Inflammatory macrophage treated with lipopolysaccharide for 1 hour (primary cell): ENCODE data around the gene LAMA3.

Experiments
- DNase-seq, 2 donors: peaks; one replicate each; pipeline ENCODE4 v3.0.0-alpha.2; 2020 to 2022

Gene LAMA3

GRCh38 chr18:23918395-23919032 is 229.3 kb downstream of the LAMA3 start:
- DNase-seq = peak; percentile 49 to 93

DNA sequence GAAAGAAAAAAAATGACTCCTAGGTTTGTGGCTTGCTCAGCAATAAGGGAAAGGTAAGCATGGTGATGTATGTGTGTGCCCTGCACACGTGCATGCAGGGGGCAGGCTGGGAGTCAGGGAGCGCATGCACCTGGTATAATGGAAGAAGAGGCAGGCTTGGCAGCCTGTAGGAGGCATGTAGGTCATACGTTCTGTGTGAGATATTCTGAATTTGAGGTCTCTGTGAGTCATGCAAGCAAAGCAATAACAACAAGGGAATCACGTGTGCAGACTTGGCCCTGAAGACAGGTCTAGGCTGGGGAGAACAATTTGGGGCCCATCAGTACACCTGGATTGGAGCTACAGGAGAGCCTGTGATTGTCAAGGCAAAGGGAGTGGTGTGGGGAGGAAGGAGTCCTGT is 230.8 kb downstream of the LAMA3 start:
- no peak for DNase-seq

DNA sequence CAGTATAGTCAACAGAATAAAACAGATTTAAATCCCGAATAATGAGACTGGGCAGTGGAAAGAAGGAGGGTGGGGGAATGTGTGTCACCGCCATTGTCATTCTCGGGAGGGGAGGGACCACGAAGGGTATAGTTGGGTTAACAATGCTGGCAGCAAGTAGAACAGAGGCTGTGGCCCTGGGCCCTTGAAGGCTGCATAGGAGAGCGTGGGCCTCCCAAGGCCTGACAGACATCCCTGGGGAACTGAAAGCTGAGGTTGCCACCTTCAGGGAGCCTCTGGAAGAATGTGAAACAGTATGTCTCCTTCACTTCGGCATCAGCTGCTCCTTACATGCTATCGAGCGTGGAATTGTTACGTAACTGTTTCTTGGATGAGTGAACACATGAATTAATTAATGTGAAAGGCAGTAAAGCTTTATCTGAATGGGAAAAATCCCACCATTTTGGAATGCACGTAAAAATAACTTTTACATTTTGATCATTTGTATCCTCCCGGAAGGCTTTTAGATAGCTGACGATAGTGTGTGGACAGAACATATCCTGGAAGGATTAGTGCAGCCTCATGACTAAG is 232.5 kb downstream of the LAMA3 start:
- no peak for DNase-seq

GRCh38 chr18:23922939-23923338 is 233.7 kb downstream of the LAMA3 start:
- DNase-seq = no peak

- no peak for DNase-seq
Observed at GRCh38 chr18:23924813-23925212, 235.6 kb downstream of the LAMA3 start.

DNA sequence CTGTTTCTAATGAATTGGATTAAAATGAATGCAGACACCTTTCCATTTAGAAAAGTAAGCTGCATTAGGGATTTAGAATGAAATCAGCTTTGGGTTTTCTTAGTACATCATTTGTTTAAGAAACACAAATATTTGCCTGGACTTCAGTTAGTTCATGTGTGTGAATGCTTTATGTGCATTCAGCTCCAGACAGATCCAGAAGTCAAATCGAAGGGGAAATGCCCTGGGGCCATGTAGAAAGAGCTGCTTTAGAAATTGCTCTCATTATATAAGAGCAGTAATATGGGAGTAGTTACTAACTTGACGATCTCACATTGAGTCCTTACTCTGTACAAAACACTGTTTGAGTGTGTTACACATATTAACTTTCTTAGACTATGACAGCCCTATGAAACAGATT is 237.3 kb downstream of the LAMA3 start:
- DNase-seq = no peak

GRCh38 chr18:23927821-23928746 is 238.8 kb downstream of the LAMA3 start:
- no peak for DNase-seq

GRCh38 chr18:23929362-23929930 is 240.2 kb downstream of the LAMA3 start:
- DNase-seq = no peak

- no peak for DNase-seq
Observed at GRCh38 chr18:23930002-23930401, 240.7 kb downstream of the LAMA3 start.

- DNase-seq = no peak
Observed at GRCh38 chr18:23932385-23933067, 243.3 kb downstream of the LAMA3 start.

DNA sequence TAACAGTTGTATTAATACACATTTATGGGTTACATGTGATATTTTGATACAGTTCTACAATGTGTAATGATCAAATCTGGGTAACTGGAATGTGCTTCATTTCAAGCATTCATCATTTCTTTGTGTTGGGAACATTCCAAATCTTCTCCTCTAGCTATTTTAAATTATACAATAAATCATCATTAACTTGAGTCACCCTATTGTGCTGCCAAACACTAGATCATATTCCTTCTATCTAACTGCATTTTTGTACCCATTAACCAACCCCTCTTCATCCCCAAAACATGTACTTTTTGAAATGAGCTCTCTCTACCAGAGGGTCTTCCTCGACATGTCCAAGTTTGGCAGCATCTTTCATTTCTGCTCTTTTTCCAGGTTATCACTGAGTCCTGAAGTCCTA is 244.2 kb downstream of the LAMA3 start:
- DNase-seq = no peak

- DNase-seq = no peak
Observed at GRCh38 chr18:23934252-23934651, 245.0 kb downstream of the LAMA3 start.

- DNase-seq = no peak
Observed at GRCh38 chr18:23934863-23935262, 245.6 kb downstream of the LAMA3 start.

GRCh38 chr18:23935804-23936203 is 246.6 kb downstream of the LAMA3 start:
- DNase-seq = no peak

DNA sequence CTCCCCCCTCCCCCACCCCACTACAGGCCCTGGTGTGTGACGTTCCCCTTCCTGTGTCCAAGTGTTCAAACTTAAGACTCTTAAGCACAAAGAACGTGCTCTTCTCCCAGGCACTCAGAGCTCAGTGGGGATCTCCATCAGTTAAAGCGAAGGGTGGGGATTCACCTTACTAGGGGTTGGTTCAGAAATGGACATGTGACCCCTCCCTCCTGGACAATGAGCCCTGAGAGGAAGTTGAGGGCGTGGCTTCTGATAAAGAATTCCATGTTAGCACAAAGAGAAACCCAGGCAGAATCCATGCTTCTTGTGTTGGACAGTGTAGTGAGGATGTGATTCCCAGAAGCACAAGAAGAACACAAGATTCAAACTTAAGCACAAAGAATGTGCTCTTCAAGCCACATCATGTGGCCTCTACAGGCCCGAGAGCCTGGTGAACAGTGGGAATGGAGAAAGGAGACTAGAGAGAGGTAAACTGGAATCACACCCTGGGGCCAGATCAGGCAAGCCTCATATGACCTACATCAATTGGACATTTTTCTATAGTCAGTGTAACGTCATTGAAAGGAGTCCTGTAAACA is 247.2 kb downstream of the LAMA3 start:
- DNase-seq = no peak

- DNase-seq = no peak
Observed at GRCh38 chr18:23938043-23938756, 248.9 kb downstream of the LAMA3 start.

GRCh38 chr18:23938901-23939341 is 249.7 kb downstream of the LAMA3 start:
- no peak for DNase-seq

DNA sequence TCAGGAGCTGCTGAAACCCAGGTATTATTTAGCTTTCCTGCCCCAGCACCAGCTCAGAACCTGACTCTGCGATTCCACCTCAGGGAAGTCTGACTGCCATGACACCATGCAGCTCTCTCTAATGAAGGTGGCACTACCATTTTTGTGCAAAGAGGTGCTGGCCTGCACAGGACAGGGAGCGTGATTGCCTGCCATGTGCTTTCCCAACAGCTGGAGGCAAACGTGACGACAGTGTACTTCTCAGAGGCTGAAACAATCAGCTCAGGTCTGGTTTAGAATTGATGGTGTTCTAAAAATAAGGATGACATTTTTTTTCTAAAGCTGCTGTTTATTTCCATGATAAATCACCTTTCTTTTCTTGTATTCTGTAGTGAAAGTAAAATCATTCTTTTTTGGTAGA is 250.1 kb downstream of the LAMA3 start:
- DNase-seq = no peak

DNA sequence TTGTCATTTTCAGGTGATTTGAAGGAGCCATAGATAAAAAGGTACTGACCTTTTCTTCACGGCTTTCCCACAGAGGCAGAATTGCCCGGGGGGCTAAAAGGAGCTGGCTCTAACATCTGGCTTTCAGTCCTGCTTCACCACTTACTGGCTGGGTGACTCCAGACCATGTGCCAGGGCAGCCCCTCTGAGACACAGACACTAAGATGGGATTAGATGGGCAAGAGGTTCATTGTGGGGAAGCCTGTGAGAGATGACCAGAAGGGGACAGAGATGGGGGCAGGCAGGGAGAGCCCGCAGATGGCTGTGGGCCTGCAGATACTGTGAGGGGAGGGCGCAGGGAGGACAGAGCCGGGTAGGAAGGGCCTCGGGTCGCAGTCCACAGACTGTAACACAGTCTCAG is 250.6 kb downstream of the LAMA3 start:
- no peak for DNase-seq

DNA sequence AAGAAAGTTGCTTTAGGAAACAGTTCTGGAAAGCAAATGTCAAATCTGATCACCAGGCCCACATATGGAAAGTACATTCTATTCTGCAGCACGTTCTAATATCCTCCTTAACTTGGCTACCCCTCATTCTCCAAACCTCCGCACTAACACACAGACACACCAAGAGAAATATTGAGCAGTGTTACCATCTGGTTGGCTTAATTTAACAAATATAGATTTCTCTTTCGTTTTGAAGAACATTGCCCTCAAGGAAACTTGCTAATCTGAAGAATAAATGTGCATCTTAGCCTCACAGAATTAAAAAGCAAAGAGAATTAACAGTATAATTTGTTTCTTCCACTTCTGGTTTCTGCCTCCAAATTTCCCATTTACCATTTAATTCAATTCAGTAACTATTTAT is 252.5 kb downstream of the LAMA3 start:
- DNase-seq = no peak

- no peak for DNase-seq
Observed at GRCh38 chr18:23943104-23943503, 253.9 kb downstream of the LAMA3 start.
